Measurements from ENCODE around the gene L1CAM. TPM values are rescaled to one million over a fixed set of nuclear protein-coding genes. Genes with fewer than 3 reads are reported as not detected.

L1CAM gene
- total RNA-seq, 3 donors from 2014 or later (not counting 1 experiment from before 2014, with no cell fraction given): 0.23 to 0.98 TPM; not detected in 1

DNA sequence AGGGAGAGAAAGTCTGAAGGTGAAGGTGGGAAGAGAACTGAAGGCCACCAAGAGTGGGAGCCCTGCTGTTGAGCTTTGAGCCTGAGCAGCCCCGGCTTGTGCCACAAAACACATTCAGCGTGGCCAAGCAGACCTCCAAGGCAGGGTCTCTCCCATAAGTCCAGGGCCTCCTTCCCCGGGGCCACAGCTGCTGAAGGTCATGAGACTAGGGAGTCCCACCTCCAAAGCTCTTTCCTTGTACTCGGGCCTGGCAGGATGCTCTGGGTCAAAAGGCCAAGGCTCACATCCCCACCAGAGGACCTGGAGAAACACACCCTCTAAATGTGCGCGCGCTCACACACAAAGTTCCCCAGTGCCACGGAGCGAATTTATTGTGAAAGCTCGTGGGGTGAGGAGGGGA is 43.6 kb upstream of the L1CAM start:
- ATAC-seq (no peak), DNase-seq (no peak)
- intact Hi-C loops (cut with micrococcal nuclease): loop anchor here (5.0 to 10.0 kb wide), 2 partner anchors 38 to 165 kb away; partner anchors contain the start of gene MECP2
- Histone ChIP-seq H3K36me3 (ENCODE audit: control insufficient read depth, insufficient read depth, low read length) (peaks cover 22% of the 10 kb centered on the region), H3K4me1 (ENCODE audit: control insufficient read depth, insufficient read depth, low read length) (peaks cover 55% of the 10 kb centered on the region), H3K27ac (ENCODE audit: low read length) (peak overlapping the region; percentile 30), H3K9me3 (ENCODE audit: control insufficient read depth, insufficient read depth, low read length) (no peaks in the 10 kb centered on the region), H3K27me3 (ENCODE audit: control insufficient read depth, insufficient read depth, low read length) (no peaks in the 10 kb centered on the region), H3K4me3 (ENCODE audit: low read length) (no peak overlapping the region)
- Mint-ChIP-seq H3K4me3 (no peak overlapping the region), H3K36me3 (no peaks in the 10 kb centered on the region), H3K27ac (peak overlapping the region; percentile 91 to 96), H3K4me1 (peaks cover 23 to 45% of the 10 kb centered on the region in 2 donors), H3K9me3 (no peaks in the 10 kb centered on the region), H3K27me3 (ENCODE audit: low read depth in 2 of 2) (no peaks in the 10 kb centered on the region)
- WGBS (ENCODE audit: insufficient coverage): 90% methylated on average over 10 of the region's 10 CpGs
- TF ChIP-seq, protein P1, sequence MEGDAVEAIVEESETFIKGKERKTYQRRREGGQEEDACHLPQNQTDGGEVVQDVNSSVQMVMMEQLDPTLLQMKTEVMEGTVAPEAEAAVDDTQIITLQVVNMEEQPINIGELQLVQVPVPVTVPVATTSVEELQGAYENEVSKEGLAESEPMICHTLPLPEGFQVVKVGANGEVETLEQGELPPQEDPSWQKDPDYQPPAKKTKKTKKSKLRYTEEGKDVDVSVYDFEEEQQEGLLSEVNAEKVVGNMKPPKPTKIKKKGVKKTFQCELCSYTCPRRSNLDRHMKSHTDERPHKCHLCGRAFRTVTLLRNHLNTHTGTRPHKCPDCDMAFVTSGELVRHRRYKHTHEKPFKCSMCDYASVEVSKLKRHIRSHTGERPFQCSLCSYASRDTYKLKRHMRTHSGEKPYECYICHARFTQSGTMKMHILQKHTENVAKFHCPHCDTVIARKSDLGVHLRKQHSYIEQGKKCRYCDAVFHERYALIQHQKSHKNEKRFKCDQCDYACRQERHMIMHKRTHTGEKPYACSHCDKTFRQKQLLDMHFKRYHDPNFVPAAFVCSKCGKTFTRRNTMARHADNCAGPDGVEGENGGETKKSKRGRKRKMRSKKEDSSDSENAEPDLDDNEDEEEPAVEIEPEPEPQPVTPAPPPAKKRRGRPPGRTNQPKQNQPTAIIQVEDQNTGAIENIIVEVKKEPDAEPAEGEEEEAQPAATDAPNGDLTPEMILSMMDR (IDR thresholded peaks at IDR 0.05): no peak

DNA sequence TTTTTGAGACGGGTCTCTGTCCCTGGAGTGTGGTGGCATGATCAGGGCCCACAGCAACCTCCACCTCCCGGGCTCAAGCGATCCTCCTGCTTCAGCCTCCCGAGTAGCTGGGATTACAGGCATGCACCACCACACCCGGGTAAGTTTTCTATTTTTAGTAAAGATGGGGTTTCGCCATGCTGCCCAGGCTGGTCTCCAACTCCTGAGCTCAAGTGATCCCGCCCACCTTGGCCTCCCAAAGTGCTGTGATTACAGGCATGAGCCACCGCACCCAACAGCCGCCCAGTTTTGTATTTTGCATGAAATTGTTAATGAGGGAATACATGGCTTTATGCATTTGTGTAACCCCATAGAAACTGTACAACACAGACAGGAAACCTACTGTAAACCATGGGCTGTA is 42.9 kb upstream of the L1CAM start:
- H3K27ac ChIP-seq (ENCODE audit: low read length): peak overlapping the region; percentile 49
- no peak for DNase-seq
- no peaks in the 10 kb centered on the region for H3K27me3 ChIP-seq (ENCODE audit: control insufficient read depth, insufficient read depth, low read length)
- WGBS (ENCODE audit: insufficient coverage): 25% methylated on average over 2 of the region's 9 CpGs
- peaks cover 22% of the 10 kb centered on the region for H3K36me3 ChIP-seq (ENCODE audit: control insufficient read depth, insufficient read depth, low read length)
- Mint-ChIP-seq H3K36me3 (no peaks in the 10 kb centered on the region), H3K27ac (peak overlapping the region; percentile 91 to 96), H3K9me3 (no peaks in the 10 kb centered on the region), H3K4me3 (peak overlapping the region; percentile 19), H3K27me3 (ENCODE audit: low read depth in 2 of 2) (no peaks in the 10 kb centered on the region), H3K4me1 (peaks cover 28 to 46% of the 10 kb centered on the region in 2 donors)
- TF ChIP-seq, protein P1 (IDR thresholded peaks at IDR 0.05): no peak
- no peaks in the 10 kb centered on the region for H3K9me3 ChIP-seq (ENCODE audit: control insufficient read depth, insufficient read depth, low read length)
- no peak for ATAC-seq
- H3K4me1 ChIP-seq (ENCODE audit: control insufficient read depth, insufficient read depth, low read length): peaks cover 56% of the 10 kb centered on the region
- intact Hi-C loops (cut with micrococcal nuclease): loop anchor here (5.0 to 10.0 kb wide), 2 partner anchors 38 to 166 kb away; partner anchors contain the start of gene MECP2
- peak overlapping the region; percentile 21 for H3K4me3 ChIP-seq (ENCODE audit: low read length)

DNA sequence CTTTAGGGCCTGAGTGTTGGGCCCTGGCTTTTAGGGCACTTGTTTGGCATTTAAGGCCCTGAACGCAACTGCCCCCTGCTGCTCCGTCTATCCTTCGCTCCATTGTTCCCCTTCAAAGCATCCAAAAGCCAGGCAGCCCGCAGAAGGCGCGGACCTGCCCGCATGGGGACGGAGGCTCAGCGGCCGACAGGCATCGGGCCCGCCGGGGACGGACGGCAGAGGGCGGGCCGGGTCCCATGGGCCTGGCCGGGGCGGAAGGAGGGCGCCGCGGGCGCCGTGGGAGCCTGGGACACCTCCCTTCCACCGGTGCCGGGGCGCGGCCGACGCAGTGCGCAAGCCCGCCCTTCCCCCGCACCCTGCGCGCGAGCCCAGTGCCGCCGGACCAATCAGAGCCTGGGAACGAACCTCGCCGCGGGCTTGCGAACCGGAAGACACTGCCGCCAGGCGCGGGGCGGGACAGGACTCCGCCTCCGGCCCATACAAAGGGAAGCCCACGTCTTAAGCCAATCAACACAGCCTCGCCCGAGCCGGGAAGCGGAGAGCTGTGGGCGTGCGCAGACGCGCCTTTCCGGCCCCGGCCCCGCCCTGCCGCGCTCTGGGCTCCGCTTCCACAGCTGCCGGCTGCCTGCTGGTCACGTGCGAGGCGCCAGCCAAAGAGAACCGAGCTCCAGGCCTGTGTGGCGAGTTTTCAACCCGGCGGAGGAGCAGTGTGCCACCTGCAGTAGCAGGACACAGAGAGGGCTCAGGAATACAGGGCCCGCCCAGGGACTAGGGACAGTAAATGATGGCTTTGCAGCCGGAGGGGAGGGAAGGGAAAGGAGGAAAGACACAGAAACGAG is 42.2 kb upstream of the L1CAM start:
- no peaks in the 10 kb centered on the region for H3K36me3 Mint-ChIP-seq
- Histone ChIP-seq H3K27ac (ENCODE audit: low read length) (peak overlapping the region; percentile 100), H3K27me3 (ENCODE audit: control insufficient read depth, insufficient read depth, low read length) (no peaks in the 10 kb centered on the region), H3K36me3 (ENCODE audit: control insufficient read depth, insufficient read depth, low read length) (peaks cover 22% of the 10 kb centered on the region), H3K4me1 (ENCODE audit: control insufficient read depth, insufficient read depth, low read length) (peaks cover 58% of the 10 kb centered on the region), H3K9me3 (ENCODE audit: control insufficient read depth, insufficient read depth, low read length) (no peaks in the 10 kb centered on the region), H3K4me3 (ENCODE audit: low read length) (peak overlapping the region; percentile 85)
- peaks cover 28 to 48% of the 10 kb centered on the region in 2 donors for H3K4me1 Mint-ChIP-seq
- peak; percentile 85 to 96 for DNase-seq
- WGBS (ENCODE audit: insufficient coverage): under 1% methylated on average over 74 of the region's 76 CpGs
- TF ChIP-seq, protein P1 (IDR thresholded peaks at IDR 0.05): no peak
- H3K4me3 Mint-ChIP-seq: peak overlapping the region; percentile 91
- peak overlapping the region; percentile 91 to 96 for H3K27ac Mint-ChIP-seq
- no peaks in the 10 kb centered on the region for H3K27me3 Mint-ChIP-seq (ENCODE audit: low read depth in 2 of 2)
- no peaks in the 10 kb centered on the region for H3K9me3 Mint-ChIP-seq
- intact Hi-C loops (cut with micrococcal nuclease): loop anchor here (2.0 to 10.0 kb wide), 3 partner anchors 21 to 167 kb away; partner anchors contain the start of gene MECP2
- ATAC-seq: peak; percentile 75 to 90 (median 81)

Measured in natural killer cell (primary cell).